MM.1S (cell line): ENCODE measurements around the gene AGAP1.

ENCODE experiments used
- DNase-seq: peaks from one replicate; pipeline ENCODE4 v3.0.0-alpha.2; 2015
- H2AFZ ChIP-seq: fragments of 300-600 bp; sonication (generic); 2 replicates; pipeline ENCODE4 v1.6.0; 2016; ENCODE audit warnings: antibody characterized with exemption, low read length
- H3F3A ChIP-seq: fragments of 300-600 bp; sonication (generic); 2 replicates; pipeline ENCODE4 v1.6.1; 2016; ENCODE audit warnings: mild to moderate bottlenecking, antibody characterized with exemption, low read length, moderate library complexity, mixed read lengths; ENCODE audit not compliant: insufficient read depth
- H3K27ac ChIP-seq: fragments of 300-600 bp; sonication (generic); 2 replicates; pipeline ENCODE4 v1.5.1; 2016; ENCODE audit warnings: mild to moderate bottlenecking, low read length
- H3K27me3 ChIP-seq: fragments of 300-600 bp; sonication (generic); replicated peaks from 2 replicates; pipeline ENCODE4 v1.6.0; 2016; ENCODE audit warnings: low read length; ENCODE audit not compliant: insufficient read depth
- H3K36me3 ChIP-seq: fragments of 300-600 bp; sonication (generic); replicated peaks from 2 replicates; pipeline ENCODE4 v1.6.1; 2016; ENCODE audit warnings: mild to moderate bottlenecking, low read length, mixed read lengths; ENCODE audit not compliant: insufficient read depth
- H3K4me1 ChIP-seq: fragments of 300-600 bp; sonication (generic); 2 replicates; pipeline ENCODE4 v1.6.1; 2016; ENCODE audit warnings: low read length, mixed read lengths
- H3K4me2 ChIP-seq: fragments of 300-600 bp; sonication (generic); 2 replicates; pipeline ENCODE4 v1.6.0; 2016; ENCODE audit warnings: low read depth, low read length
- H3K4me3 ChIP-seq: fragments of 300-600 bp; sonication (generic); 2 replicates; pipeline ENCODE4 v1.5.1; 2016; ENCODE audit warnings: low read length, mixed read lengths
- H3K79me2 ChIP-seq: fragments of 300-600 bp; sonication (generic); 2 replicates; pipeline ENCODE4 v1.6.1; 2016; ENCODE audit warnings: mixed run types, low read length, mixed read lengths
- H3K9ac ChIP-seq: fragments of 300-600 bp; sonication (generic); 2 replicates; pipeline ENCODE4 v1.6.1; 2016; ENCODE audit warnings: low read length, mixed read lengths
- H3K9me2 ChIP-seq: fragments of 300-600 bp; sonication (generic); replicated peaks from 2 replicates; pipeline ENCODE4 v1.6.1; 2016; ENCODE audit warnings: mild to moderate bottlenecking, low read length, mixed read lengths; ENCODE audit not compliant: insufficient read depth
- H3K9me3 ChIP-seq: fragments of 300-600 bp; sonication (generic); replicated peaks from 2 replicates; pipeline ENCODE4 v1.6.1; 2016; ENCODE audit warnings: mild to moderate bottlenecking, low read length, mixed read lengths; ENCODE audit not compliant: insufficient read depth
- H4K20me1 ChIP-seq: fragments of 300-600 bp; sonication (generic); 2 replicates; pipeline ENCODE4 v1.6.1; 2016; ENCODE audit warnings: mild to moderate bottlenecking, low read length, moderate library complexity, mixed read lengths; ENCODE audit not compliant: insufficient read depth
- CTCF ChIP-seq: fragments of 300-600 bp; sonication (generic); IDR thresholded peaks from 2 replicates; pipeline ENCODE4 v1.5.1; 2016; ENCODE audit warnings: antibody characterized with exemption, low read length, mixed read lengths
- EZH2 ChIP-seq: fragments of 300-600 bp; sonication (generic); optimal IDR thresholded peaks from 2 replicates; pipeline ENCODE3; 2017; ENCODE audit warnings: low read depth, mild to moderate bottlenecking, antibody characterized with exemption, low read length, mixed read lengths
- EZH2phosphoT487 ChIP-seq: fragments of 300-600 bp; sonication (generic); IDR thresholded peaks from 2 replicates; pipeline ENCODE4 v1.6.1; 2018; ENCODE audit warnings: antibody characterized with exemption, low read length

The AGAP1 gene

DNA sequence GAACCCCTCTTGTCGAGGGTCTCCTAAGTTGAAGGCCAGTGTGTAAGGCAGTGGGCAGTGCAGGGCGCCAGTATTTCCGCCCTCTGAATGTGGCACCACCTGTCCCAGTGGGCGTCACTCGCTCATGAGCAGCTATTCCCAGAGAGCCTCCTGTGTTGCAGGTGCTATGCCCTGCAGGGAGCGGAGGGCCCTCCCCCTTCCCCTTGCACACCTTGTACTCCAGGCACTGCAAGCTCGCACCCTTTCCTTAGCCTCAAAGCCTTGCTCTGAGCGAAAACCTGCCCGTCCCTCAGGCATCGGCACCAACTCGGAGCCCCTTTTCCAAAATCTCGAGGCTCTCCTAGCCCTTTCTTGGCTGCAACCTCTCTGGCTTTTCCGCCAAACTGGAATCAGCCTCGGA, 282.7 kb downstream of the AGAP1 start:
- Histone ChIP-seq H3K4me3 (no peak overlapping the region), H3K9me3 (no peaks in the 10 kb centered on the region), H3K9ac (no peak overlapping the region), H3K27ac (no peak overlapping the region), H3K79me2 (no peaks in the 10 kb centered on the region), H3K9me2 (no peaks in the 10 kb centered on the region), H3K4me2 (no peak overlapping the region), H2AFZ (no peak overlapping the region), H3K36me3 (no peaks in the 10 kb centered on the region), H3K4me1 (no peaks in the 10 kb centered on the region), H4K20me1 (no peaks in the 10 kb centered on the region), H3K27me3 (no peaks in the 10 kb centered on the region), H3F3A (no peaks in the 10 kb centered on the region)
- no peak for DNase-seq
- TF ChIP-seq EZH2 (no peak), EZH2phosphoT487 (no peak), CTCF (no peak)

DNA sequence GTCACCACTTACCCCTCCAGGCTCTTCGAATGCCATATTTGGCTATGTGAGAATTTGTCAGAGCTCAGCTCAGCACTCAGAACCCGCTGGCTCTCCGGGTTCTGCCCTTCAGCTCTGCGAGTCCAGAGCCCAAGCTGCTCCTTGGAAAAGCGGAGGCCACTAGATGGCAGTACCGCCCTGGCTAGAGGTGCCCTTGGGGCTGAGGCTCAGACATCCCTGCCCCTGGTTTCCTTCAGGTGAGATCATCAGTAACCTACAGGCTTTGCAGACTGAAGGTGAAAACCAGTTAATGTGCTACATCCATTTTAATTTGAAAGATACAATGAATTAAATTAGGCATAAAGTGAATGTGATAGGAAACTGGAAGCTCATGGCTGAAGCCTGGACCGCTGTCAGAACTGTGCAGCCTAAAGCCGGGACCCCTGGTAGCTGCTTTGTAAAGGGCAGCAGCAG, 285.6 kb downstream of the AGAP1 start:
- Histone ChIP-seq H3K27ac (no peak overlapping the region), H3K4me3 (no peak overlapping the region), H3K27me3 (no peaks in the 10 kb centered on the region), H3K36me3 (no peaks in the 10 kb centered on the region), H3K9me2 (no peaks in the 10 kb centered on the region), H3K9ac (no peak overlapping the region), H4K20me1 (no peaks in the 10 kb centered on the region; the same call in 1 of the 2 replicates), H3K4me1 (no peaks in the 10 kb centered on the region), H3F3A (no peaks in the 10 kb centered on the region), H3K79me2 (no peaks in the 10 kb centered on the region), H3K9me3 (no peaks in the 10 kb centered on the region), H2AFZ (no peak overlapping the region), H3K4me2 (no peak overlapping the region)
- TF ChIP-seq EZH2phosphoT487, result no peak
- peak; percentile 74 for TF ChIP-seq CTCF
- TF ChIP-seq EZH2, result no peak
- peak; percentile 53 for DNase-seq

DNA sequence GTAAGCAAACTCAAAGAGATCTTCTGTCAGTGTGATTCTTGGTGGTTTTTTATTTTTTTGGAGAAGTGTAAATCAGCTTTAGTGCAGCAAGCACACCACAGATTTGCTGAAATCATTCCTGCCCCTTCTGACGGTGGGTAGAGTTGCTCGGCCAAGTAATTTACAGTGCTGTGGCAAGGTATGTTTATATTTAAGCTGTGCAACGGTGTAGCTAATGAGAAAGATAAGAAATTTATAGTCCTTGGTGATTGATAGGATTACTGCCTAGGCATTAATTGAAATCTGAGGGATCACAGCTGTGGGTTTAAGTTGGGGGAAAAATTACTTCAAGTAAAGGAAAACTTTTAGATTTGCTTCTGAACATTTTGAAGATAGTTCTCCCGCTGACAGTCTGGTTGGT, 286.6 kb downstream of the AGAP1 start:
- Histone ChIP-seq H3K4me2 (no peak overlapping the region), H3K27me3 (no peaks in the 10 kb centered on the region), H3K9ac (no peak overlapping the region), H3K4me1 (no peaks in the 10 kb centered on the region), H3K9me2 (no peaks in the 10 kb centered on the region), H3K79me2 (no peaks in the 10 kb centered on the region), H3K36me3 (no peaks in the 10 kb centered on the region), H3F3A (no peaks in the 10 kb centered on the region), H3K9me3 (no peaks in the 10 kb centered on the region), H4K20me1 (no peaks in the 10 kb centered on the region; the same call in 1 of the 2 replicates), H2AFZ (no peak overlapping the region), H3K27ac (no peak overlapping the region), H3K4me3 (no peak overlapping the region)
- no peak for TF ChIP-seq CTCF
- TF ChIP-seq EZH2phosphoT487, result no peak
- TF ChIP-seq EZH2, result no peak
- no peak for DNase-seq

DNA sequence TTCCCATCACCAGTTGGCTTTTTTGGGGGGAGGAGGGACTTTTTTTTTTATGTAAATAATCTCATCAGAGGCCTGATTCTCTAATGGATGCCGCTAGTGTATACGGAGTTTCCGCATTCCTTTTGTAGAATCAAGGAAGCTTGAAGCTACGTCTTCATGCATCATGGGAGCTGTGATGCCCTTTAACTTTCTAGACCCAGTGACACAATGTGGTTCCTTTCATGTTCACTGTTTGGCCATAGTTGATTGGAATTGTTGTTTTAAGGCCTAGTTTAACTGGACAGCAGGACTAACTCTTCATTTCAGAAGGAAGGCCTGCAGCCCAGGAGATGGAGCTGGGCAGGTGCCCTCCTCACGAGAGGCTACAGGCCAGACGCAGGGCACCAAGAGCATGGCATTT, 287.9 kb downstream of the AGAP1 start:
- no peaks in the 10 kb centered on the region for H3K27me3 ChIP-seq
- H3K79me2 ChIP-seq, result no peaks in the 10 kb centered on the region
- TF ChIP-seq EZH2phosphoT487 (no peak), EZH2 (no peak), CTCF (no peak)
- no peaks in the 10 kb centered on the region for H3F3A ChIP-seq
- no peak for DNase-seq
- no peak overlapping the region for H3K9ac ChIP-seq
- H3K9me2 ChIP-seq, result no peaks in the 10 kb centered on the region
- no peaks in the 10 kb centered on the region for H3K4me1 ChIP-seq
- no peaks in the 10 kb centered on the region for H3K9me3 ChIP-seq
- H4K20me1 ChIP-seq, result no peaks in the 10 kb centered on the region; the same call in 1 of the 2 replicates
- H3K4me2 ChIP-seq, result no peak overlapping the region
- H3K27ac ChIP-seq, result no peak overlapping the region
- H3K4me3 ChIP-seq, result no peak overlapping the region
- H2AFZ ChIP-seq, result no peak overlapping the region
- H3K36me3 ChIP-seq, result no peaks in the 10 kb centered on the region
